ENCODE measurements around the gene TBC1D5.
"Not testable (repeated sequence)": the region's sequence is repeated elsewhere in the genome, so short reads cannot be mapped to it uniquely, and the experiment has no call there.

The TBC1D5 gene, protein sequence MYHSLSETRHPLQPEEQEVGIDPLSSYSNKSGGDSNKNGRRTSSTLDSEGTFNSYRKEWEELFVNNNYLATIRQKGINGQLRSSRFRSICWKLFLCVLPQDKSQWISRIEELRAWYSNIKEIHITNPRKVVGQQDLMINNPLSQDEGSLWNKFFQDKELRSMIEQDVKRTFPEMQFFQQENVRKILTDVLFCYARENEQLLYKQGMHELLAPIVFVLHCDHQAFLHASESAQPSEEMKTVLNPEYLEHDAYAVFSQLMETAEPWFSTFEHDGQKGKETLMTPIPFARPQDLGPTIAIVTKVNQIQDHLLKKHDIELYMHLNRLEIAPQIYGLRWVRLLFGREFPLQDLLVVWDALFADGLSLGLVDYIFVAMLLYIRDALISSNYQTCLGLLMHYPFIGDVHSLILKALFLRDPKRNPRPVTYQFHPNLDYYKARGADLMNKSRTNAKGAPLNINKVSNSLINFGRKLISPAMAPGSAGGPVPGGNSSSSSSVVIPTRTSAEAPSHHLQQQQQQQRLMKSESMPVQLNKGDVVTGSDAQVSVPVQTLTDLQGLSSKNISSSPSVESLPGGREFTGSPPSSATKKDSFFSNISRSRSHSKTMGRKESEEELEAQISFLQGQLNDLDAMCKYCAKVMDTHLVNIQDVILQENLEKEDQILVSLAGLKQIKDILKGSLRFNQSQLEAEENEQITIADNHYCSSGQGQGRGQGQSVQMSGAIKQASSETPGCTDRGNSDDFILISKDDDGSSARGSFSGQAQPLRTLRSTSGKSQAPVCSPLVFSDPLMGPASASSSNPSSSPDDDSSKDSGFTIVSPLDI
- 86.4 to 107 (median 97.1) reads per million in 4 donors for total RNA-seq

DNA sequence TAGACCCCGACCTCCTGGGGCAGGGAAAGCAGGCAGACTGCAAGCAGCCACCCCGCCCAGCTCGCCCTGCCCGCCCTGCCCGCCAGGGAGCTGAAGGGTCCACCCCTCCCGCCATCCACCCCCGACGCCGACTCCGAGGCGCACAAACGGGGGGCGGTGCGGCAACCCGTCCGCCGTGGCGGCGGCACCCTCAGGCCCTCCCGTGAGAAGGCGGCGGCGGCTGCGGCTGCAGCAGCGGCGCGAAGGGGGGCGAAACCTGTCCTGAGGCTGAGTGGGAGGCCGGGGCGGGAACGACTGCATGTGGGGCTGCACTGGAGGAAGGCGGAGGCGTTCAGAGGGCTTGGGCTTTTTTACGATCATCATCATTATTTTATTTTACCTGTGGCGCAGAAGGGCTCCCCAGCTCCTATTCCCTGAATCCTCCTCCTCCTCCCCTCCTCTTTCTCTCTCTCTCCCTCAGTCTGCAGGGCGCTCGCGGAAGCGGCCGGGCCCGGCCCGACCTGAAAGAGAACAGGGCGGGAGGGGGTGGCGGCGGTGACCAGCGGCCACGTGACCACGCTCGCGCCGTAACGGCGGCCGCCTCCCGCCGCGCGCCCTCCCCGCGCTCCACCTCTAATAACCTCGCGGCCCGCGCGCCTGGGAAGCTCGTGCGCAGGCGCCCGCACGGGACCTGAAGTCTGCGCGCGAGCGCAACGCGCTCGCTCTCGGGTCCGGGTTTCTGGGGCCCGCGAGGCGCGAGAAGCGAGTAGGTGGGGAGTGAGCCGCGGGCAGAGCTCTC is at the start of gene TBC1D5:
Gene TBC1D5, minus strand, starts transcription at position 530 of the 778 bp plus-strand sequence. CDS start 234,061 bp downstream, outside the sequence.
- peak; percentile 80 to 97 (median 83) for DNase-seq

DNA sequence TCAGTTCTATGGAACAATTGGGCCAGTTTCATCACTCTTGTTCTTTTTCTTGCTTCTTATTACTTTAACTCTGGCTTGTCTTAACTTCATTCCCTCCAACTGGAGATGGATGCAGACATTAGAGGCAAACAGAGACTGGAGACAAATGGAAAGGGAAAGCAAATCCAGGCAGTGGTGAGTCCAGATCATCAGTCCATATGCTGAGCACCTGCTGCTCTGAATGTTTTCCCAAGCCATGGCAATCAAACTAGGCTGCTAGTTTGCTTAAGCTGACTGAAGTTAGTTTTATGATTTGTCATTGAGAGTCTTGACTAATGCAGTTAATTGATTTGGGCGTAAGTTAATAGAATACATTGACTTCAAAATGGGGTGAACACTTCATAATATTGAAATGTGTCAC is 41.0 kb upstream of the TBC1D5 start:
- DNase-seq, result no peak

DNA sequence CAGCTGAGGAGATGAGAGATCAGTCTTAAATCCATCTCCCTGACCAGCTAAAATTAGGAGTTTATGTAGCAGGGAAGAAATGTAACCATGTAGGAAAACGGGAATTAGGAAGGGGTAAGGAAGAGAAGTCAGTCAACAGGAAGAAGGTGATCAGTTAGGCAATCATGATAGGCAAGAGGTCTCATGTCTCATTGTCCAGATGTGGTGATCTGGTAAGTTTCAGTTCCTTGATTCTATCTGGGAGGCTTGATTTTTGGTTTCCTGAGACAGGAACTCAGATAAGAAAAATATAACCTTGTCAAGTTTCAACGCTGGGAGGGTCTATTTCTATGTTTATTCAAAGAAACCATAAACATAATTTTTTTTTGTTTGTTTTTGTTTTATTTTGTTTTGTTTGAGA is 40.3 kb upstream of the TBC1D5 start:
- no peak for DNase-seq

DNA sequence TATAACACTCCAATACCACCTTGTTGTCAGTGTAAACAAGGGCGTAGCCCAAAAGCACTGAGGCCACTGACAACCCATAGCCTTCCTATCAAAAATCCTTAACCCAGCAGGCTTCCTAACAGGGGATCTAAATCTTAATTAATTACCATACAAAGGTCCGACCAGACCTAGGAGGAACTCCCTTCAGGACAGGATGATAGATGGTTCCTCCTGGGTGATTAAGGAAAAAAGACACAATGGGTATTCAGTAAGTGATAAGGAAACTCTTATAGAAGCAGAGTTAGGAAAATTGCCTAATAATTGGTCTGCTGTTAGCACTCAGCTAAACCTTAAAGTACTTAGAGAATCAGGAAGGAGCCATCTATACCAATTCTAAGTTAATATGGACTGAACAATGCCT is 37.9 kb upstream of the TBC1D5 start:
- DNase-seq, result not testable (repeated sequence)

DNA sequence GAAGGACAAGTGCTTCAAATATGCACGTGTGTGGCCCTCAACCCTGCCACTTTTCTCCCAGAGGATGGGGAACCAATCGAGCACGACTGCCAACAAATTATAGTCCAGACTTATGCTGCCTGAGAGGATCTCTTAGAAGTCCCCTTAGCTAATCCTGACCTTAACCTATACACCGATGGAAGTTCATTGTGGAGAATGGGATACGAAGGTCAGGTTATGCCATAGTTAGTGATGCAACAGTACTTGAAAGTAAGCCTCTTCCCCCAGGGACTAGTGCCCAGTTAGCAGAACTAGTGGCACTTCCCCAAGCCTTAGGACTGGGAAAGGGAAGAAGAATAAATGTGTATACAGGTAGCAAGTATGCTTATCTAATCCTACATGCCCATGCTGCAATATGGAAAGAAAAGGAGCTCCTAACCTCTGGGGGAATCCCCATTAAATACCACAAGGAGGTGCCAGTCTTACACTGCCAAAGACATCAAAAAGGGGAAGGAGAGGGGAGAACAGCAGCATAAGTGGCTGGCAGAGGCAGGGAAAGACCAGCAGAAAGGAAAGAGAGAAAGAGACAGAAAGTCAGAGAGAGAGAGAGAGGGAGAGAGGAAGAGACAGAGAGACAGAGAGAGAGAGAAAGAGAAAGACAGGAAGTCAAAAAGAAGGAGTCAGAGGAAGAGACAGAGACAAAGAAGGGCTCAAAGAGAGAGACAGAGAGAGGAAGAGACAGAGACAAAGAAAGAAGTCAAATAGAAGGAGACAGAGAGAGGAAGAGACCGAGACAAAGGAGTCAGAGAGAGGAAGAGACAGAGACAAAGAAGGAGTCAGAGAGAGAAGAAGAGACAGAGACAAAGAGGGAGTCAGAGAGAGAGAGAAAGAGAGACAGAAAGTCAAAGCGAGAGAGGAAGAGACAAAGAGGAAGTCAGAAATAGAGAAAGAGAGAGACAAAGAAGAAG is 37.1 kb upstream of the TBC1D5 start:
- not testable (repeated sequence) for DNase-seq

DNA sequence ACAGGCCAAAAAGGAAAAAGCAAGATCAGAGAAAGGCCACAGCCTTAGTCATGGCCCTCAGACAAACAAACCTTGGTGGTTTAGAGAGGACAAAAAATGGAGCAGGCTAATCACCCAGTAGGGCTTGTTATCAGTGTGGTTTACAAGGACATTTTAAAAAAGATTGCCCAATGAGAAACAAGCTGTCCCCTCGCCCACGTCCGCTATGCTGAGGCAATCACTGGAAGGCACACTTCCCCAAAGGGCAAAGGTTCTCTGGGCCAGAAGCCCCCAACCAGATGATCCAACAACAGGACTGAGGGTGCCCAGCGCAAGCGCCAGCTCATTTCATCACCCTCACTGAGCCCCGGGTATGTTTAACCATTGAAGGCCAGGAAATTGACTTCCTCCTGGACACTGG is 34.9 kb upstream of the TBC1D5 start:
- not testable (repeated sequence) for DNase-seq

DNA sequence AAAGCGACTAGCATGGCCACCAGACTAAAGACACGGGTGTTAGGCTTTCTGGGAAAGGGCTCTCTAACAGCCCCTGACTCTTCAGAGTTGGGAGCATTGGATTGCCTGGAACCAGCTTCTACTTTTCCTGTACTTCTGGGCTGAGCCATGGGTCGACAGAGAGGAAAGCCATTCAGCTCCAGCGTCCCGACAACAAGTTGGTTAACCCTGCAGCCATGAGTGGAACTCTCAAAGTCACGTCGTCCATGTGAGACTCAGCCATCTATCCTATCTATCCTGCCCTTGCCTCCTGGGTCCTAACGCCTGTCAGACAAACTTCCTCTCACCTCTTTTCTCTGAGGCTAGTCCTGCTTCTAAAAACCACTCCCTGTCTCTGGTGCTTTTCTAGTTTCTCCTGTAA is 32.6 kb upstream of the TBC1D5 start:
- DNase-seq, result peak in 1 of 5 donors; percentile 11

DNA sequence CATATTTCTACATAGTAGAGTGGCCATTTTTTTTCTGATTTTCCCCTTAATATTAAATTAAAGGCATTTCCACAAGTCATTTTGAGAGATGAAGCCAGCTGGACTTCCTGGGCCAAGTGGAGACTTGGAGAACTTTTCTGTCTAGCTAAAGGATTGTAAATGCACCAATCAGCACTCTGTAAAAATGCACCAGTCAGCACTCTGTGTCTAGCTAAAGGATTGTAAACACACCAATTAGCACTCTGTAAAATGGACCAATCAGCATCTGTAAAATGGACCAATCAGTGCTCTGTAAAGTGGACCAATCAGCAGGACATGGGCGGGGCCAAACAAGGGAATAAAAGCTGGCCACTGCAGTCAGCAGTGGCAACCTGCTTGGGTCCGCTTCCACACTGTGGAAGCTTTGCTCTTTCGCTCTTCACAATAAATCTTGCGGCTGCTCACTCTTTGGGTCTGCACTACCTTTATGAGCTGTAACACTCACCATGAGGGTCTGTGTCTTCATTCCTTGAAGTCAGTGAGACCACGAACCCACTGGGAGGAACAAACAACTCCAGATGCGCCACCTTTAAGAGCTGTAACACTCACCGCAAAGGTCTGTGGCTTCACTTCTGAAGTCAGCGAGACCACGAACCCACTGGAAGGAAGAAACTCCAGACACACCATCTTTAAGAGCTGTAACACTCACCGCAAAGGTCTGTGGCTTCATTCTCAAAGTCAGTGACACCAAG is 31.9 kb upstream of the TBC1D5 start:
- DNase-seq, result peak in 3 of 5 donors; percentile 7 to 40 (median 12)

DNA sequence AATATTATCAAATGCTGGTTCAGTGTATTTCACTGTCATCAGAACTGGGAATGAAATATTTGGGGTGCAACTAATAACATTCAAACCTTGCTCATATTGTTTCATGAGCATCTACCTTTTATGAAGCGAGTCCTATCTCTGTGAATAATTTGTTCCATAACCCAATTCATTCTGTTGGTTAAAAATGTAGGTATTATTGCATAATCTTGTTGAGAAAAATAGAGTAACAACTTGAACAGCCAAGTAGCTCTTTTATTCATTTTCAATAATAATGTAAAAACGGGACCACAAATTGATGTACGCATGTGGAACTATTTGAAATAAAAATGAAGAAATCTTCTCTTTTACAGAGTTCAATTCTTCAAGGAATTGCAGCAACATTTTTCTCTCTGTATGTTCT is 30.1 kb upstream of the TBC1D5 start:
- no peak for DNase-seq

DNA sequence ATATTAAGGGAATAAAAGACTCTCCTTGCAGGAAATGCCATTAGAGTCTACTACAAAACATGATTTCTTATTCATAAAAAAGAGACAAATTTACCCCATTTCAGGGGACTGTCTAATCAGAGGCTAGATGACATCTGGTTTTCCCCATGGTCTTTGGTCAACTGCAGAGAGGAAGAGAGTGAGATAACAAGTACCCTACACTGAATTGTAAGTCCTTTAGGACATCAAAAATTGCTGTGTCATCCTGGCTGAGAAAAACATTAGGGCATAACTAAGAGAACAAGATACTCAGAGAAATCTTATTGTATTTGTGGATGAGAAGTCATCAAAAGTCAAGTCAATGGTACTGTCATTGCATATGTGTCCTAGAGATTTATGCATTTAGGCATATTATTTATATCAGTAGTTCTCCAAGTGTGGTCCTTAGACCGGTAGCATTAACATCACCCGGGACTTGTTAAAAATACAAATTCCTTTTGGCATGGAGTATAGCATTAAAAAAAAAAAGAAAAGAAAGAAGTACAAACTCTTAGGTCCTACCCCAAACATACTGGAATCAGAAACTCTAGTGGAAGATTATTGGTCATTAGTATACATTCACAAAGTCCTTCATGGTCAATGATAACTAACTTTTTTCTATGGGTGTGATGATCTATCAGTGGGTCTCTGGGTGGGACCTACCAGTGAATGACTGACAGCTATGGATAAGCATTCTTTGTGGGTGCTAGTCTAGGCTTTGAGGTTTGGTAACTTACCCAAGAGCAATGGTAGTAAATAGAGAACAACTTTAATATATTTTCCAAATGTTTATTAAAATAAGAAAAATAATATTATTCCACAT is 29.0 kb upstream of the TBC1D5 start:
- no peak for DNase-seq

DNA sequence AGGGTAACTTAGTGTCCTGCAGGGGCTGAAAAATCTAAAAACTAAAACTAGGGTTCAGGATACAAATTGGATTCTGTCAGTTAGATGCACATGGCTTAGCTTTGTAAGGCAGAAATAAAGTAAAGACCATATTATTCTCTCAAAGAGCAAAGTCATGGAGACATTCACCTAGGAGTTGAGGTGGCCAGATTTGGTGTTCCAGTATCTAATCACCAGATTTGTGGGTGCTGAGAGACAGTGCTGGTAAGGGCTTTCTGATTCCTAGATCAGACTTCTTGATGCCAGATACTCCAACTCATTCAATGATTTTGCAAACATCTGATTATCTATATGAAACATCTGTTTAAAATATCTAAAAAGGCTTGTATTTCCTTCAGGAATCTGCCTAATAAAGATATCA is 28.3 kb upstream of the TBC1D5 start:
- no peak for DNase-seq

DNA sequence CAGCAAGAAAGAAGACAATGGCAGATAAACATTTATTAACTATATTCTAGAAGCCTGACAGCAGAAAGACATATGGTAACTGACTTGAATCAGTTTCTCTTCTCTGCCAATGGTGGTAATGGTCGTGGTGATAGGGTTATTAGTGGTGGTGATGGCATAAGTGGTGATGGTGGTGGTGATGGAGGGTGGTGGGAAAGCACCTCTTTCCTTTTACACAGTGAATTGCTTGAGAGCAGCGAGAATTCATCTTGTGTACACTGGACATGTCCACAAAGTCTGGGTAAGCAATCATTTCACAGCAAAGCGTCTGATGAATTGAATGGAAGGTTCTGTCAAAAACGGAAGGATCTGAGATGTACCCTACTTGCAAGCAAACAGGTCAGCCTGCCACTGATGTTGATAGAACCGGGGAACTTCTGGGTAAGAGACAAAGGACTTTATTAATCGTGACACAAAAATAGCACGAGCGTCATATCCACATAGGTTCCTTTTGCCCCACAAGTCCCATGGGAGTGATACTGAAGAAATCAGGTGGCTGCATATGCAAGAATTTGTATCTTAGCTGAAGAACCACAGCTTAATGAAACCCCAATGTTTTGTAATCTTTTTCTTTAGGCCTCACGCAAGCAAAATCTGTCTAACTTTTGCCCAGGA is 23.5 kb upstream of the TBC1D5 start:
- DNase-seq, result no peak

DNA sequence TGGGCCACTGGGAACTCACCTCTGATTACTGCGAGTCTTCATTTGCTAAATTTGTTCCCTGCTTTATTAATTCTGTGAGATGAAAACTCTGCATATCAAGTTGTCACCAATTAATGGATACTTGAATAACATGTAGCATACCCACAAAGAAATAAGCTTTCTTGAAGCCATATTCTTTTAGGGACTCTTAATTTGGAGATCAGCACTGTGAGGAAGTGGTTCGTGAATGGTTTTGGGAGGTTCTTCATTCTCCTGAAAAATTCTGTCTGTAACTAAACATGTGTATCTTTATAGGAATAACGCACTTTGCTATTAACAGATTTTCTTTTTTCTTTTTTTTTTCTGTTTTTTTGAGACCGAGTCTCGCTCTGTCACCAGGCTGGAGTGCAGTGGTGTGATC is 19.1 kb upstream of the TBC1D5 start:
- no peak for DNase-seq

DNA sequence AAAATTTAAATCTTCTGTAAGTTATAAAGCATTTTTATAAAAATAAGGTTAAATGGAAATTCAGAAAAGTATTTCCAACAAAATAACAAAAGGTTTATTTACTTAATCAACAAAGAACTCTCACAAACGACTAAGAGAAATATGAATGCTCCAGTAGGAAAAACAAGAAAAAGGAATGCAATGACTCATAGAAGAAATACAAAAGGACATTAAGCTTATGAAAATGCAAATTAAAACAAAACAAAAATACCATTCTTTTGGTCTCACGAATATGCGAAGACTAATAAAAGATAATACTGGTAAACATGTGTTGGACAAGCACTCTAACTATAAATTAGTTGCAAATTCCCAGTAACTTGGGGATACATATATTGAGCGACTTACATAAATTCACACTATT is 17.5 kb upstream of the TBC1D5 start:
- no peak for DNase-seq

DNA sequence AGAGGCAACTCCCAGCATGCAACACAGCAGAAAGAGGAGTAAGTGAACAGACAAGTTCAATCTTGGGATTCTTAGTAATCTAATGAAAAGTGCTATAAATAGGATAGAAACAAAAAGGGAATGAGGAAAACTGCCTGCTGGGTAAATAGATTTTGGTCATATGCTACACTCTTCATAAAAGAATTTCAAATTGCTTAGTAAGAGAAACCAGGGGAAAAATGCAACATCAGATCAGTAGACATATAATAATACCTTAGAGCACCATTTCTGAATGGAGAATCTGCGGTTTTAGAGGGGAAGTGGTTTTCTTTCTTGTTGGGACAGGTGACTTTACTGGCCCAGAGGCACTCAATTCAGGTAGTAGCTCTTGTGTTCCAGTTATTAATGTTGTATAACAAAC is 13.4 kb upstream of the TBC1D5 start:
- no peak for DNase-seq

DNA sequence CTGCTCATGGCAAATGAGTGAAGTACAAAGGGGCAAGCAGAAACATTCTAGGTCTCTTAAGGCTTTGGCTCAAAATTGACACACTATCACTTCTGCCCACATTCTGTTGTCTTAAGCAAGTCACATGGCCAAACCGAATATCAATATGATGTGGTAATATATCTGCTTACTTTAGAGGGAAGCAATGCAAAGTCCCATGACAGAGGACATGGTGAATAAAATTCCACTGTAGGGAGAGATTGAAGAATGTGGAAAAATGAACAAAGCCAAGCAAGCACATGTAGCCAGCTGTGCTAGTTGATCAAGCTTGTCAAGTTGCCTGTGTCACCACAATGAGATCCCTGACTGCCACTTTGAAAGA is 11.2 kb upstream of the TBC1D5 start:
- no peak for DNase-seq

DNA sequence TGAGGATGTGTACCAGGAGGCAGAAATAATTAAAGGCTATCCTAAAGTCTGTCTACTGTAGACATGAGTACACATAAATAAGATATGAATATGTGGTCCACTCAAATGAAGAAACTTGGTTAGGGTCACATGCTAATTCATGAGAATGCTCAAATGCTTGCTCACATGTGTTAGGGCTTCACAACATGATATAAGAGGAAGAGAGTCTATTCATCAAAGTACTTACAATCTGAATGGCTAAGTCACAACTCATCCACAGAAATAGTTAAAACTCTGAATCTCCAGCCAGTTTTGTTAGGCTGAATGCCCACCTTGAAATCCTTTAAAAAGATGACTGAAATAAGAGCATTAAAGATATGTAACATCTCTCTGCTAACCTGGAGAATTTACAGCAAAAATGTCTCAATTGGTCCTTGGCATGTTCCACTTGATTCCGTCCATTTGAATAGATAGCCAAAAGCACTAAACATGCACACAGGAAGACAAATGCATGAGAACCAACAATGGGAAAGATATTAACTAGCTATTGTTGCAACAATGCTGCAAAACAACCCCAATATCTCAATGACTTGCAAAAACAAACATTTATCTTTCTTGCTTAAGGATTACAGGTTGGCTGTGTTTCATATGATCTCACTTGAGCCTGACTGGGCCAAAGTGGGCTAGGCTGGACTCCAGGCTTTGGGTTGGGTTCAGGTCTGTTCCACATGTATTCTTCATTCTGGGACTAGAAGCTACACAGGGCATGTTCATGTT is 10.6 kb upstream of the TBC1D5 start:
- DNase-seq, result no peak

DNA sequence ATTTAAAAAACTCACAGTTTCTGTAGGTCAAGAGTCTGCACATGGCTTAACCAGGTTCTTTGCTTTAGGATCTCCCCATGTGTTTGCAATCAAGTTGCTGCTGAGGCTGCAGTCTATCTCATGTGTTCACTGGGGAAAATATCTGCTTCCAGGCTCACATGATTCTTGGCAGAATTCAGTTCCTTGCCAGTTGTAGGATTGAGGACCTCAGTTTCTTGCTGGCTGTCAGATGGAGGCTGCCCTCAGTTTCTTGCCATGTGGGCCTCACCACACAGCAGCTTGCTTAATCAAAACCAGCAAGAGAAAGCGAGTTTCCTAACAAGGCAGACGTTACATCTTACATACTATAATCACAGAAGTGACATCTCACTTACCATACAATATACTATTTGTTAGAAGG is 10.0 kb upstream of the TBC1D5 start:
- DNase-seq, result no peak

DNA sequence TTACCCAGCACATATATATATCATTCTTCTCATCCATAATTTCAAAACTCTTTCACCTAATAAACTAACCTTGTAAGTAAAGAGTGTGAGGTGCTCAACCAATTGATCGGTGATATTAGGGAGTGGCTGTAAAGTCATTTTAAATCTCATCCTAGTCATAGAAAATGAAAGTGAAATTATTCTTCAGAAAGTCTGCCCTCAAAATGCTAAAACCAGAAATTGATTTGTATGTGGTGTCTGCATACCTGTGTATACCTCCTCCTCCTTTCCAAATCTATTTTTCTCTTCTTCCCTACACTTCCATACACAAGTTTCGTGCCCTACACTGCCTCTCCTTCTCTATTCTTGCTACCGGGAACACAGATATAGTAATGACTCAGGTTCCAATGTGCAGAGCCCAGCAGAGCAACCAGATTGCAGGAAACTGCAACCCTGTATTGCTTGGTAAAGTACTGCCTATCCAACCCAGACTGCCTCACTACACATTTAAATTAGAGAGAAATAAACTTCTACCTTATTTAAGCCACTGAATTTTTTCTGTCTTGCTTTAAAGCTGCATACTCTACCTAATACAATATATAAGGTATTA is 7.4 kb upstream of the TBC1D5 start:
- DNase-seq, result peak in 1 of 5 donors; percentile 39

Data from T-helper 1 cell (primary cell).